Thoracic aorta (tissue), 2 donors: ENCODE data around the gene DUSP1. TPM values are rescaled to one million over a fixed set of nuclear protein-coding genes. Genes with fewer than 3 reads are reported as not detected.

Experiments used
- ATAC-seq: fragments of 150-250 bp; one replicate; pipeline ENCODE4 v1.8.0; 2017; ENCODE audit warnings: low read depth; ENCODE audit not compliant: insufficient number of reproducible peaks, low FRiP score
- DNase-seq: peaks from one replicate; pipeline ENCODE4 v3.0.0-alpha.2; 2020; ENCODE audit warnings: low spot score
- H3K27ac ChIP-seq, 2 donors: fragments of 200-600 bp; sonication (generic); 1 replicate in 1 of 2; 2 replicates in 1 of 2; pipeline ENCODE4 v1.5.1; 2016; ENCODE audit warnings: mild to moderate bottlenecking in 2 of 2, moderate library complexity in 2 of 2
- H3K27me3 ChIP-seq: fragments of 200-600 bp; sonication (generic); replicated peaks from 2 replicates; pipeline ENCODE4 v1.6.0; 2016; ENCODE audit warnings: mild to moderate bottlenecking; ENCODE audit not compliant: insufficient read depth
- H3K36me3 ChIP-seq: fragments of 200-600 bp; sonication (generic); one replicate; pipeline ENCODE4 v1.5.1; 2016
- H3K4me1 ChIP-seq, 2 donors: fragments of 200-600 bp; sonication (generic); 1 replicate in 1 of 2; 2 replicates in 1 of 2; pipeline versions ENCODE4 v1.5.1 to v1.6.0; 2016; ENCODE audit warnings: low read depth in 2 of 2, mild to moderate bottlenecking in 1 of 2; ENCODE audit not compliant: control insufficient read depth in 1 of 2
- H3K4me3 ChIP-seq: fragments of 200-600 bp; sonication (generic); 2 replicates; pipeline ENCODE4 v1.5.1; 2016; ENCODE audit warnings: mild to moderate bottlenecking
- H3K9me3 ChIP-seq: fragments of 200-600 bp; sonication (generic); 2 replicates; pipeline ENCODE4 v1.5.1; 2016
- total RNA-seq, 2 donors: library from RNA; depleted of rRNA; stranded (reverse); fragments of >200 nt; gene quantifications; one replicate each; pipeline versions ENCODE4 v1.1.0 to v1.2.3, GENCODE V29; 2016
- TF ChIP-seq, protein P1 (sequence below): fragments of 200-600 bp; sonication (generic); IDR thresholded peaks from one replicate; pipeline ENCODE4 v1.5.1; 2019; ENCODE audit warnings: antibody characterized with exemption

The DUSP1 gene
- total RNA-seq, 2 donors from 2014 or later, result 813 to 3,699 TPM

DNA sequence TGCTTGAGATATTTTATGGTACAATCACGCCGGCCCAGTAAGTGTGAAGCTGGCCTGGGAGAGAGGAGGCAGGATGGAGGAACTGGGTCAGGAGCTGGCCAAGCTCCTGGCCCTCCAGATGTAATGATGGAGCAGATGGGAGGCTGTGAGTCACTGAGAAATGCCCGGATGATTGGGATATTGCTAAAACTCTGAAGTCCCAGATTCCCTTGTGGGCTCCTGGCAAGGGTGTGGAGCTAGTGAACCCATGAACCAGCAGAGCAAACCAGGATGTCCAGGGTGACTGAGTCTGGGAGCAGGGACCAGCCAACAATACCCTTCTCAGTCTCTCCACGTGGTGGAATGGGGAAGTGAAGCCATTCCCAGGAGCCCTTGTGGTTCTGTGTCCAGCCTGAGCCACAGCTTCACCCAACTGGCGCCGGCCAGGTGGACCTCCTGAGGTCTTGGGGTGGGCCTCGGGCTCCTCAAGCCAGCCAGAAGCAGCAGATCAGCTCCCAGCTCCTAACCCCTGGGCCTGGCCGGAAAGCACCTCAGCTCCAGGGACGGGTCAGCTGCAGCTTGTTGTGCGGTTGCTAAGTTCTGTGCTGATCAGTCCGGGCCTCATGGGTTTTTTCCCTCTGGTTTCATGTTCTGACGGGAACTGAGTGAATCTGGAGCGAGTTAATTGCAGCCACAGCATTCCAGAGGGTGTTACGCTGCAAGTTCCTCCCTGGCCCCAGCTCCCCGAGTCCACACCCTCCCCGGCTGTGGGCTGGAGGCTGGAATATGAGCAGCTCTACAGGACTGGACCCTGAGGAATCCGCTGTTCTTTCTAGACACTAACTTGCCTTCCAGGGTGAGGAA is 37.6 kb downstream of the DUSP1 start:
- TF ChIP-seq, protein P1, sequence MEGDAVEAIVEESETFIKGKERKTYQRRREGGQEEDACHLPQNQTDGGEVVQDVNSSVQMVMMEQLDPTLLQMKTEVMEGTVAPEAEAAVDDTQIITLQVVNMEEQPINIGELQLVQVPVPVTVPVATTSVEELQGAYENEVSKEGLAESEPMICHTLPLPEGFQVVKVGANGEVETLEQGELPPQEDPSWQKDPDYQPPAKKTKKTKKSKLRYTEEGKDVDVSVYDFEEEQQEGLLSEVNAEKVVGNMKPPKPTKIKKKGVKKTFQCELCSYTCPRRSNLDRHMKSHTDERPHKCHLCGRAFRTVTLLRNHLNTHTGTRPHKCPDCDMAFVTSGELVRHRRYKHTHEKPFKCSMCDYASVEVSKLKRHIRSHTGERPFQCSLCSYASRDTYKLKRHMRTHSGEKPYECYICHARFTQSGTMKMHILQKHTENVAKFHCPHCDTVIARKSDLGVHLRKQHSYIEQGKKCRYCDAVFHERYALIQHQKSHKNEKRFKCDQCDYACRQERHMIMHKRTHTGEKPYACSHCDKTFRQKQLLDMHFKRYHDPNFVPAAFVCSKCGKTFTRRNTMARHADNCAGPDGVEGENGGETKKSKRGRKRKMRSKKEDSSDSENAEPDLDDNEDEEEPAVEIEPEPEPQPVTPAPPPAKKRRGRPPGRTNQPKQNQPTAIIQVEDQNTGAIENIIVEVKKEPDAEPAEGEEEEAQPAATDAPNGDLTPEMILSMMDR, result peak; percentile 36
- no peaks in the 10 kb centered on the region for H3K36me3 ChIP-seq
- H3K27me3 ChIP-seq, result no peaks in the 10 kb centered on the region
- DNase-seq (peak; percentile 85), ATAC-seq (peak; percentile 86)
- no peaks in the 10 kb centered on the region for H3K9me3 ChIP-seq
- peaks cover 22 to 49% of the 10 kb centered on the region in 2 donors for H3K4me1 ChIP-seq
- peak overlapping the region; percentile 94 to 99 for H3K27ac ChIP-seq
- H3K4me3 ChIP-seq, result peak overlapping the region; percentile 40

DNA sequence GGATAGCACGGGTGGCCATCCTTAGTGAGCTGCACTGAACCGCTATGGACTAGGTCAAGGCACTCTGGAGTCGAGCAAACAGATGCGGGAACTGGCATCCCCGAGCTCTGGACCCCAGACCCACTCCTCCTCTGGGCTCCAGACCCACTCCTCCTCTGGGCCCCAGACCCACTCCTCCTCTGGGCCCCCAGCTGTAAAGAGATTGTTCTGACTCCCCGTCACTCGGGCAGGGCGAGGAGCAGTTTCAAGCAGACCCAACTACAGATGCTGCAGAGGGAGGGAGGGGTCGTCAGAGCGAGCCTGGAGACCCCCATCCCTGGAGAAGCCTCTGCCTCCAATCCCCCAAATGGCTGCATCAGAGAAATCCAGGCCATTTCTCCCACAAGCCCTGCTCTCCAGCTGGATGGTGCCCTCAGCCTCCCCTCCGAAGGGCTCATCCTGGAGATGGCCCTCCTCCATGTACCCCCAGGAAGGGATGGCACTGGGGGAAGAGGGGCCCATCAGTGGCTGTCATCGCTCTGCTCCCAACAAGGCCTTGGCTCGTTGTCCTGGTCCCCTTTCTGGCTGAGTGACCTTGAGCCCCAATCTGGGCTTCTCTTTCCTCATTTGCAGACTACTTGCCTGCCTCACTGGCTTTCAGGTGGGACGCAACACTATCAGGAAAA is 38.7 kb downstream of the DUSP1 start:
- no peaks in the 10 kb centered on the region for H3K27me3 ChIP-seq
- no peaks in the 10 kb centered on the region for H3K36me3 ChIP-seq
- DNase-seq (no peak), ATAC-seq (no peak)
- no peaks in the 10 kb centered on the region for H3K9me3 ChIP-seq
- peak overlapping the region; percentile 94 to 99 for H3K27ac ChIP-seq
- peak overlapping the region; percentile 13 for H3K4me3 ChIP-seq
- peaks cover 22 to 49% of the 10 kb centered on the region in 2 donors for H3K4me1 ChIP-seq
- TF ChIP-seq, protein P1, result no peak

DNA sequence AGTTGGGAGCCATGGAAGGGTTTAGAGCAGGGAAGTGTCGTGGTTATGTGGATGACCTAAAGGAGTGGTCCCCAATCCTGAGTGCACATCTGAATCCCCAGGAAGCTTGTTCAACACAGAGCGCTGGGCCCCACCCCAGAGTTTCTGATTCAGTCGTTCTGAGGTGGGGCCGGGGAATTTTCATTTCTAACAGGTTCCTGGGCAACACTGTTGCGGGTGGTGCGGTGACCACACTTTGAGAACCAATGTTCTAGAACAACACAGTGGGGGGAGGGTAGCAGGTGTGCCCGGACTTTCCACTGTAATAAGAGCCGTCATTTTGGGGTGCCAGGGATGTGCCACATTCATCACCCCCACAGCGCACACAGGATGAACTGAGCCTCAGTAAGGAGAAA is 39.3 kb downstream of the DUSP1 start:
- no peak for ATAC-seq
- Histone ChIP-seq H3K4me3 (no peak overlapping the region), H3K27me3 (no peaks in the 10 kb centered on the region), H3K27ac (peak overlapping the region; percentile 94 to 99), H3K4me1 (peaks cover 22 to 49% of the 10 kb centered on the region in 2 donors), H3K36me3 (no peaks in the 10 kb centered on the region), H3K9me3 (no peaks in the 10 kb centered on the region)
- no peak for DNase-seq
- TF ChIP-seq, protein P1, result no peak

DNA sequence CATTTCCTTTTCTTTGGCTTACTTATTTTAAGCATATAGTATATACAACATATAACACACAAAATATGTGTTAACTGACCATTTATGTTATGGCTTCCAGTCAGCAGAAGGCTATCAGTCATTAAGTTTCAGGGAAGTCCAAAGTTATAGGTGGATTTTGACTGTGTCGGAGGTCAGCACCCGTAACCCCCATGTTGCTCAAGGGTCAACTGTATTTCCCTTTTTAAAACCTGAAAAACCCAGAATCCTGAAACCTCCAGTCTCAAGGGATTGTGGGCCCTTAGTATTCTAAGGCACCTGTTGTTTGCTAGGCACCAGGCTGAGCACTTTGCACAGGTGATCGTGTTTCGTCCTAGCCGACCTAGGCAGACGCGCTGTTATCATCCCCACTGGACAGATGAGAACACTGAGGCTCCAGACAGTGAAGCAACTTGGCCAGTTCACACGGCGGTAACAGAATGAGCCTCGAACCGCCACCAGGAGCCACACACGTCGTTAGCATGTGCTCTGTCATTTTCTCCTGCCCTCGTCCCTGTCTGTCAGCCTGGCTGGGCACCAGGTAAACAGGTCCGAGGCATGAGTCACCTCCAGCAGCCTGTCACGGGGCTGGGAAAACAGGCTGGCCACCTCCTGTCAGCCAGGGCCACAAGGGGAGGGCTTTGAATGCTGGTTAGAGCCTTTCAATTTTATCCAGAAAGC is 39.9 kb downstream of the DUSP1 start:
- no peaks in the 10 kb centered on the region for H3K9me3 ChIP-seq
- H3K27me3 ChIP-seq, result no peaks in the 10 kb centered on the region
- ATAC-seq, result no peak
- no peaks in the 10 kb centered on the region for H3K36me3 ChIP-seq
- peaks cover 22 to 49% of the 10 kb centered on the region in 2 donors for H3K4me1 ChIP-seq
- no peak overlapping the region for H3K4me3 ChIP-seq
- TF ChIP-seq, protein P1, result no peak
- H3K27ac ChIP-seq, result peak overlapping the region; percentile 94 to 99
- DNase-seq, result no peak

DNA sequence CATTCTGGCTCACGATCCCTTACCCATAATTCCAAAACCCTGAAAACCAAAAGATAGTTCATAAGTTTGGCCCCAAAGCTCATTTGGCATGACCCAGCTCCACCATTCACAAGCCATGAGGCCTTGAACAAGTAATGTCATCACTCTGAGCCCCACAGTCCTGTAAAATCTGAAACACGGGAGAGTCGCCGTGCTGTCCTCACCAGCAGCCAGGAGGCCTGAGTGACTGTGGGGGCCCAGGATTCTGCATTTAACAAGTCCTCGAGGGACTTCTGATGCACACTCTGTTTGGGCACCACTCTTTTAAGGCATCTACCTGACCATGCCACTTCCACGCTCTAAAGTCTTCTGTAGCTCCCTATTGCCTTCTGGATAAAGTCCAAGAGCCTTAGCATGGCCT is 40.8 kb downstream of the DUSP1 start:
- ATAC-seq, result no peak
- H3K4me1 ChIP-seq, result peaks cover 22 to 42% of the 10 kb centered on the region in 2 donors
- no peaks in the 10 kb centered on the region for H3K36me3 ChIP-seq
- no peaks in the 10 kb centered on the region for H3K9me3 ChIP-seq
- H3K27ac ChIP-seq, result peak overlapping the region in 1 of 2 donors; percentile 94
- no peaks in the 10 kb centered on the region for H3K27me3 ChIP-seq
- no peak for DNase-seq
- TF ChIP-seq, protein P1, result no peak
- H3K4me3 ChIP-seq, result no peak overlapping the region
